ENCODE measurements around the gene RPUSD3.
"Not testable (repeated sequence)": the region's sequence is repeated elsewhere in the genome, so short reads cannot be mapped to it uniquely, and the experiment has no call there.

The RPUSD3 gene

DNA sequence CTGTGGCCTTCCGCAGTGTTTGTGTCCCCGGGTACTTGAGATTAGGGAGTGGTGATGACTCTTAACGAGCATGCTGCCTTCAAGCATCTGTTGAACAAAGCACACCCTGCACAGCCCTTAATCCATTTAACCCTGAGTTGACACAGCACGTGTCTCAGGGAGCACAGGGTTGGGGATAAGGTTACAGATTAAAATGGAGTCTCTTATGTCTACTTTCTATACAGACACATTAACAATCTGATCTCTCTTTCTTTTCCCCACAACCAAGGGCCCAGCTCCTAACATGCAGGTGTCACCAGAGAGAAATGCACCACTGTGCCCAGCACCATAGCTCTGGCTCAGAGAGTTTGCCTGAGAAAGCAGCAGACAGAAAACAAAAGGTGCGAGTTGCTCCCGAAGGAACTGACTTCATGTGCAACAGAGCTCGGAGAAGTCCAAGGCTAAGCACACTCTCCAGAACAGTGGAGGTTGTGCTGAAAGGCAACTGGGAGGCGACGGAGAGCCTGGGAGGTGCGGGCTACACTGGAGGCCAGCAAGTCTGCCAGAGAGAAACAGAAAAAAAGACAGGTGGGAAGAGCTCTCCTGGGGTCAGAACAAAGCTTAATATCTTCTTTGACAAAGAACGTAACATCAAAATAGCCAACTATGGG is 10.6 kb upstream of the RPUSD3 start:
- not testable (repeated sequence) for H3K27me3 Mint-ChIP-seq; H3K27ac Mint-ChIP-seq; H3K4me3 Mint-ChIP-seq; H3K36me3 Mint-ChIP-seq (ENCODE audit: low read depth); DNase-seq; ATAC-seq; H3K4me1 Mint-ChIP-seq; H3K9me3 Mint-ChIP-seq

DNA sequence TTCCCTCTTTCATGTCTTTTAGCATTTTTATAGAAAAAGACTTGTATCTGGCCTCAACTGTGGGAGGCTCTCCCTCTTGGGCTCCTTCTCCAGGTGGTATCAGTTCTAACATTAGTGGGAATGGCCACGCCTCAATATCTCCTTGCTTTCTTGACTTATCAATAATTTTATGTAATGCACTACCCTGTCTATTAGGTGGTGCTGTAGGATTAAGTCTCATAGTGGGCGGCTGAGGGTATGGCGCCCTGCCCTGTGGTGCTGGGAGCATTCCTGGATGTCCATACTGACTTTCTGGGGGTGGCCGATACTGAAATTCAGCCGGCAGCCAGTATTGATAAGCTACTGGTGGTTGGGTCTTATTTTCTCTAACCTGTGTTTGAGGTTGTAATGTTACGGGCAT is 8.7 kb upstream of the RPUSD3 start:
- Mint-ChIP-seq H3K27me3 (no peaks in the 10 kb centered on the region), H3K36me3 (ENCODE audit: low read depth) (no peaks in the 10 kb centered on the region), H3K27ac (no peak overlapping the region), H3K4me1 (no peaks in the 10 kb centered on the region), H3K4me3 (no peak overlapping the region), H3K9me3 (no peaks in the 10 kb centered on the region)
- DNase-seq: no peak
- no peak for ATAC-seq

DNA sequence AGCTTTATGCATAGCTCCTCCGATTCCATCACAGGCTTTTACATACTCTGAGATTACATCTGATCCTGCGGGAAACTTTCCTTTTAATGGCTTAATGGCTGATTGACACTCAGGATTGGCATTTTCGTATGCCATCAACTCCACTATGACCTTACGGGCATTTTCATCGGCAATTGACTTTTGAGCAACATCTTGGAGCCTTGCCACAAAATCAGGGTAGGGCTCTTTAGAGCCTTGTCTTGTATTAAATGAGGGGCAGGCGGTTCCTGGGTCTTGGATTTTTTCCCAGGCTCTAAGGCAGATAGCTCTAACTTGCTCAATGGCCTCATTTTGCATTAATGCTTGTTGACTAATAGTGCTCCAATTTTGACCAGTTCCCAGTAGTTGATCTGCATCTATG is 8.1 kb upstream of the RPUSD3 start:
- H3K4me1 Mint-ChIP-seq; H3K27ac Mint-ChIP-seq; H3K36me3 Mint-ChIP-seq (ENCODE audit: low read depth); ATAC-seq; H3K9me3 Mint-ChIP-seq; H3K4me3 Mint-ChIP-seq; H3K27me3 Mint-ChIP-seq; DNase-seq: not testable (repeated sequence)

DNA sequence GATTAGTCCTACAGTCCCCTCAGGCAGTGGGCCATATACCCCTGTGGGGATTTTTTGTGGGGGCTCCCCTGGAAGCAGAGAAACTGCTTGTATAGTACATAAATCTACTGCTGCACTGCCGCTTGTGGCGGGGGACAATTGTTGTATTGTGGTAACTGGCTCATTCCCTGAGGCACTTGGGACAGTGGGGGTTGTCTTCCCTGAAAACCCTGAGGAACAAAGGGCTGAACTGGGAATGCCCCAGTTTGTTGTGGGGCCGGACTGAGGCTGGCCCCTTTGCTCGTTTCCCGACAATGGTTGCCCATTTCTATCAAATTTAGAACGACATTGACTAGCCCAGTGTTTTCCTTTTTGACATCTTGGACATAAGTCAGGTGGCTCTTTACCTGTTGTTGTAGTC is 7.6 kb upstream of the RPUSD3 start:
- H3K9me3 Mint-ChIP-seq; H3K36me3 Mint-ChIP-seq (ENCODE audit: low read depth); DNase-seq; H3K27me3 Mint-ChIP-seq; H3K4me3 Mint-ChIP-seq; ATAC-seq; H3K4me1 Mint-ChIP-seq; H3K27ac Mint-ChIP-seq: not testable (repeated sequence)

DNA sequence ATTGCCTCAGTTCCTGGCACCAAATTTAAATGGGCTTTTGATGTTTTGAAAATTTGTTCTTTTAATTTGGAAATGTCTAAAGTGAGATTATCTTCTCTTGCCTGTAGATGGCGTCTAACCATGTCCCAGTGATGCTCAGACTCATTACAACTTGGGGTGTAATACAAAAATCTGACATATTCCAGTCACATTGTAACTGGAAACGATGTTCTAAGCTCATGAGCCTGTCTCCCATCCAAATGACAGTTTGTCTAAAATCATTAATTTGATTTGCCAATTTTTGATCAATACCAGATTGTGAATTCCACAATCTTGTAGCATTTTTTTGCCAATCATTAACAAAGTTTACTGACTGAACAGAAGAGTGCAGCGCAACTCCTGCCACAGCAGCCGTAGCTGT is 5.1 kb upstream of the RPUSD3 start:
- H3K36me3 Mint-ChIP-seq (ENCODE audit: low read depth); ATAC-seq; H3K27me3 Mint-ChIP-seq; H3K27ac Mint-ChIP-seq; DNase-seq; H3K4me3 Mint-ChIP-seq; H3K9me3 Mint-ChIP-seq: not testable (repeated sequence)
- H3K4me1 Mint-ChIP-seq: peaks cover 12% of the 10 kb centered on the region

DNA sequence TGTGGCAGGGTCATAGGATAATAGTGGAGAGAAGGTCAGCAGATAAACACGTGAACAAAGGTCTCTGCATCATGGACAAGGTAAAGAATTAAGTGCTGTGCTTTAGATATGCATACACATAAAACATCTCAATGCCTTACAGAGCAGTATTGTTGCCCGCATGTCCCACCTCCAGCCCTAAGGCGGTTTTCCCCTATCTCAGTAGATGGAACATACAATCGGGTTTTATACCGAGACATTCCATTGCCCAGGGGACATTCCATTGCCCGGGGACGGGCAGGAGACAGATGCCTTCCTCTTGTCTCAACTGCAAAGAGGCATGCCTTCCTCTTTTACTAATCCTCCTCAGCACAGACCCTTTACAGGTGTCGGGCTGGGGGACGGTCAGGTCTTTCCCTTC is 4.1 kb upstream of the RPUSD3 start:
- not testable (repeated sequence) for H3K27ac Mint-ChIP-seq; H3K9me3 Mint-ChIP-seq; DNase-seq; H3K4me3 Mint-ChIP-seq; H3K36me3 Mint-ChIP-seq (ENCODE audit: low read depth); ATAC-seq; H3K27me3 Mint-ChIP-seq
- H3K4me1 Mint-ChIP-seq: peaks cover 18% of the 10 kb centered on the region

DNA sequence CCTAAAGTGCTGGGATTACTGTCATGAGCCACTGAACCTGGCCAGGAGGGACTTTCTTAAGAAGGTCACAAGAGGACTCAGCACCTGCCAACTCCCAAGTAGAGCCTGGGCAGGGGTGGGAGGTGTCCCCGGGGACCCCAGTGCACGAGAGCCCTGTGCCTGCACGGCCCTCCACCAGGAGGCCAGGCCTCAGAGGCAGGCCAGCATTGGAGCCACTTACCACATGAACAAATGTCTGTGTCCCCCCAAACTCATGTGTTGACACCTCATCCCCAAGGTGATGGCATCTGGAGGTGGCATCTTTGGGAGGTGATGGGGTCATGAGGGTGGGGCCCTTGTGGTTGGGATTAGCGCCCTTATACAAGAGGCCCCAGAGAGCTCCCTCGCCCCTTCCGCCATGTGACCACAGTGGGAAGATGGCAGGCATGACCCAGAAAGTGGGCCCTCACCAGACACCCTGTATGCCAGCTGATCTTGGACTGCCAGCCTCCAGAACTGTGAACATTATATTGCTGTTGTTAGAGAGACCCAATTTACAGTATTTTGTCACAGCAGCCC is 3.2 kb upstream of the RPUSD3 start:
- peaks cover 25% of the 10 kb centered on the region for H3K4me1 Mint-ChIP-seq

DNA sequence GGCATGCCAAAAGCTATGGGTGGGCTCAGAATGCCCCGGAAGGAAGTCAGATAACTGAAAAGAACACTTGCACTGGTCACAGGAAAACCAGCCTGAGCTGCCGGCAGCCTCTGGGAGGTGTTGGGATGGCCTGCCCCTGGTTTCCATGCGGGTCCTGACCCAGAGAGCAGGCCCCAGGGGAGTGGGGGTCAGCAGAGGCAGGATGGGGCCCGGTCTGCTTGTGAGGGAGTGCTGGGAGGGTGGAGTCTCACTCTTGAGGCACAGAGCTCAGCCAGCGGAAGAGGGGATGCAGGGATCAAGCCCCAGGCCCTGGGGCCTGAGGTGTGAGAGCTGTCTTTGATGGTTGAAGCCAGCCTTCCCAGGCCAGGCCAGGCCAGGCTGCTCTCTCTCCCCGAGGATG is 2.4 kb upstream of the RPUSD3 start:
- H3K27me3 Mint-ChIP-seq: no peaks in the 10 kb centered on the region
- ATAC-seq (no peak), DNase-seq (no peak)
- no peak overlapping the region for H3K4me3 Mint-ChIP-seq
- peaks cover 12% of the 10 kb centered on the region for H3K36me3 Mint-ChIP-seq (ENCODE audit: low read depth)
- H3K27ac Mint-ChIP-seq: no peak overlapping the region
- no peaks in the 10 kb centered on the region for H3K9me3 Mint-ChIP-seq
- peaks cover 28% of the 10 kb centered on the region for H3K4me1 Mint-ChIP-seq

More for the DNA sequence above, 3.2 kb upstream of the RPUSD3 start:
- no peak overlapping the region for H3K27ac Mint-ChIP-seq
- no peak overlapping the region for H3K4me3 Mint-ChIP-seq
- no peaks in the 10 kb centered on the region for H3K27me3 Mint-ChIP-seq
- ATAC-seq (no peak), DNase-seq (no peak)
- peaks cover 5% of the 10 kb centered on the region for H3K36me3 Mint-ChIP-seq (ENCODE audit: low read depth)
- no peaks in the 10 kb centered on the region for H3K9me3 Mint-ChIP-seq

DNA sequence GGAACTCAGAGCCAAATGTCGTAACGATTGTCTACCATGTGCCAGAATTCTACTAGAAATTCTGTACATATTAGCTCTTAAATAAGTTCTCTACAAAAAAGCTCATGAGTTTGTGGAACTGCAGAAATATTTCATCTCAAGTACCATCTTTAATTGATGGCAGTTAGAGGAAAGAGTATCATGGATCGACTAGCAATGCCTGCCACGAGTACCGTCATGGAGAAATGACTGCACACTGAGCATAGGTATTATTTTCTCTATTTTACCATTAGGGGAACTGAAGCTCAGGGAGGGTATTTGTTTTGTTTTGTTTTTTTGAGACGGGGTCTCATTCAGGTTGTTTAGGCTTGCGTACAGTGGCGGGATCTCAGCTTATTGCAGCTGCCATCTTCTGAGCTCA is 2.8 kb downstream of the RPUSD3 start:
- Mint-ChIP-seq H3K4me3 (no peak overlapping the region), H3K36me3 (ENCODE audit: low read depth) (peaks cover 19% of the 10 kb centered on the region), H3K27ac (no peak overlapping the region), H3K4me1 (peaks cover 28% of the 10 kb centered on the region), H3K9me3 (no peaks in the 10 kb centered on the region), H3K27me3 (no peaks in the 10 kb centered on the region)
- ATAC-seq (no peak), DNase-seq (no peak)

DNA sequence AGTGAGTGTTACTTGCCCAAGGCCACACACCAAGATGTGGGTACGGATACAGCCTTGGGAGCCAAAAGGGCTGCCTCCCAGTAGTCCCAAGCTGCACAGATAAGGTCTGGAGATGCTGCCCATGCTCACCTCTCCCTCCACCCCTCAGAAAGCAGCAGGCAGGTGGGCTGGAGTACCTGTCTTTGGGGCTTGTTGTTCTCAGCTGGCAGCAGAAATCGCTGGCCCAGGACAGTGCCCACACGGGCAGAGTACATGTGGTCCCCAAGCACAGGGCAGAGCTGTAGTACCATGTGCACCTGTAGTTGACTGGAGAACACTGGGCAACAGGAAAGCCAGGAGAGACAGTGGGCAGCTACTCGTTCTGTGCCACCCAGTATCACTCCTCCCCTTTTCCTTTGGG is 5.0 kb downstream of the RPUSD3 start:
- Mint-ChIP-seq H3K27ac (no peak overlapping the region), H3K4me3 (no peak overlapping the region), H3K27me3 (no peaks in the 10 kb centered on the region), H3K4me1 (peaks cover 16% of the 10 kb centered on the region), H3K36me3 (ENCODE audit: low read depth) (peaks cover 28% of the 10 kb centered on the region), H3K9me3 (no peaks in the 10 kb centered on the region)
- DNase-seq (no peak), ATAC-seq (no peak)

DNA sequence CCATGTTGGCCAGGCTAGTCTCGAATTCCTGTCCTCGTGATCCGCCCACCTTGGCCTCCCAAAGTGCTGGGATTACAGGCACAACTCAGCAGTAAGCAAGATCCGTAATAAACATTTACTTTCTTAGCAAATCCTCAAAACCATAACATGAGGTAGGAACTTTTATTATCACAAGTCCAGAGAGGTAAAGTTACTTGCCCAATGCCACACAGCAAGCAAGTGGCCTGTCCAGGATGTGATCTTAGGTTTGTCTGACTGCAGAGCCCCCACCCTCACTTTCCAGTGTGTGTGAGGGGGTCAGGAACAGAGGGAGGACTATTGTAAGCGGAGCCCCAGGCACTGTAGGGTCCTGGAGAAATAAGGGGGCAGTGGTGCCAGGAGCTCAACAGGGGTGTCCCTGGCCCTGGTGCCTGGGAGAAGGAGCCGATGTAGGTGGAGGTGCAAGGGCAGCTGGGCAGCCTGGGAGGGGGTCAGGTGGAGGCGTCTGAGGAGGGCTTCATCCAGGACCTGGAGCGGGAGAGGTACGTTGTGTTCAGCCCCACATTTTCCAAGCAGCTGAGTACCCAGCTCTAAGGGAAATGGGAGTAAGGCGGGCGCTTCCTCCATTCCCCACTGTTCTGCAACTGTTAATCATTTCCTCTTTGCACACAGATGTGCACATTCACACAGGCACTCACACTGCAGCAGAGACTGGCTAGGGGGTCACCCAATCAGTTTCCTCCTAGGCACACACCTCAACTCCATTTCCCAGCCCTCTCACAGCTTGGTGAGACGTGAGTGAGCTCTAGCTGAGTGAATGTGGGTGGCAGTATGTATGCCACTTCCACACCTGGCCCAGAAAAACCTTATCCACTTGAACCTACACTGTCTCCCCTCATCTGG is 5.9 kb downstream of the RPUSD3 start:
- Mint-ChIP-seq H3K4me1 (peaks cover 11% of the 10 kb centered on the region), H3K27ac (no peak overlapping the region), H3K4me3 (no peak overlapping the region), H3K36me3 (ENCODE audit: low read depth) (peaks cover 32% of the 10 kb centered on the region), H3K9me3 (no peaks in the 10 kb centered on the region), H3K27me3 (no peaks in the 10 kb centered on the region)
- DNase-seq (no peak), ATAC-seq (no peak)

DNA sequence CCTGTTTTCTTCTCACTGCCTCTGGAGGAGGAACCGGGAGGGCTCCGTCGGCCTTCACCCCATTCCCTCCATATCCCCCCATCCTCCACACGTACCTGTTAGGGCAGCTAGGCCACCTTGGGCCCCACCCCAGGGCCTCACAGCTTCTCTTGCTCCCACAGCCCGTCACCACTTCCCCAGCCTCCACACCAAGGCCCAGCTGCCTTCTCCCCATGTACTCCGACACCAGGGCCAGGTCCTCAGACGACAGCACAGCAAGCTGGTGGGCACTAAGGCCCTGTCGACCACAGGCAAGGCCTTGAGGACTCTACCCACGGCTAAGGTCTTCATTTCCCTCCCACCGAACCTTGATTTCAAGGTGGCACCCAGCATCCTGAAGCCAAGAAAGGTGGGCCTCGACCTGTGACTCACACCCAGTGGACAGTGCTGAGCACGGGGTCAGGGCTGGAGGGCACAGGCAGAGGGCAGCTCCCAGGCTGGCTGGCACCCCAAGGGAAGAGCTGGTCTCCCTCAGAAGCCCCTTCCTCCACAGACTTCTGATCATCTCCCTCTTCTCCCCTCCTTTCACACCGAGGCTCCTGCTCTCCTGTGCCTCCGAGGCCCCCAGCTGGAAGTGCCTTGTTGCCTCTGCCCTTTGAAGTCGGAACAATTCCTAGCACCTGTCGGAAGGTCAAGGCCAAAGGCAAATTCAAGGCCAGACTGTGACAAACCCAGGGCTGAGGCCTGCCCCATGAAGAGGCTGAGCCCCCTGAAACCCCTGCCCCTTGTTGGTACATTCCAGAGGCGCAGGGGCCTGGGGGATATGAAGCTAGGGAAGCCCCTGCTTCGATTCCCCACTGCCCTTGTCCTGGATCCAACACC is 9.1 kb downstream of the RPUSD3 start:
- Mint-ChIP-seq H3K36me3 (ENCODE audit: low read depth) (peaks cover 28% of the 10 kb centered on the region), H3K27me3 (no peaks in the 10 kb centered on the region), H3K4me1 (peaks cover 2% of the 10 kb centered on the region), H3K27ac (no peak overlapping the region), H3K4me3 (no peak overlapping the region), H3K9me3 (no peaks in the 10 kb centered on the region)
- ATAC-seq (no peak), DNase-seq (no peak)

DNA sequence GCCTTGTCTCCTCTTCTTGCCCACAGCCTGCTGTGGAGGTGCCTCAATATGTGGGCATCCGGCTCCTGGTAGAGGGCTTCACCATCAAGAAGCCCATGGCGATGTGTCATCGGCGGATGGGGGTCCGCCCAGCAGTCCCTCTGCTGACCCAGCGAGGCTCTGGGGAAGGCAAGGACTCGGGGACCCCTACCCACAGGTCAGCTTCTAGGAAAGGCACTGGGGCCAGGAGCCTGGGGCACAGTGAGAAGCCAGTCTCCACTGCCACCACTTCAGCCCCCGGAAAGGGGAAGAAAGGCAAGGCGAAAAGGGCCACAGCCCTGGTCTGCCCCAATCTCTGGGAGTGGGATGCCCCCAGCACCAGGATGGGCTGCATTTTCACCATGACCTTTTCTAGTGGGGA is 10.7 kb downstream of the RPUSD3 start:
- DNase-seq: no peak

DNA sequence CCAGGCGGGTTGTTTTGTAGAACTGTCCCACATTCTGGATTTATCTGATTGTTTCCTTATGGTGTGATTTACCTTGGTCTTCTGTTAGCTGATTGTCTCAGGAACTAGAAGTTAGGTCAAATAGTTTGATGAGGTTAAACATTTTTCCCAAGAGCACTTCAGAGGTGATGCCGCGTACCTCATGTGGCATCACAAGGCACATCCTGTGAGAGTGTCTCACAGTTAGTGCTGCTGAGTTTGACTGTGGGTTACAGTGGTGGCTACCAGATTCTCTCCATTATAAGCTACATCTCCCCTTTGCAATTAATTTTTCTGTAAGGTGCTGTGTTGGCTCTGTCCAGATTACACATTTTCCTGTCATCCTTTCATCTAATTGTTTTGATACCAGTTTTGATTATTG is 12.6 kb downstream of the RPUSD3 start:
- H3K27ac Mint-ChIP-seq: no peak overlapping the region
- peaks cover 2% of the 10 kb centered on the region for H3K4me1 Mint-ChIP-seq
- peaks cover 26% of the 10 kb centered on the region for H3K36me3 Mint-ChIP-seq (ENCODE audit: low read depth)
- H3K4me3 Mint-ChIP-seq: no peak overlapping the region
- no peak for DNase-seq
- H3K27me3 Mint-ChIP-seq: no peaks in the 10 kb centered on the region
- H3K9me3 Mint-ChIP-seq: no peaks in the 10 kb centered on the region
- ATAC-seq: no peak

More for the DNA sequence above, 10.7 kb downstream of the RPUSD3 start:
- no peaks in the 10 kb centered on the region for H3K27me3 Mint-ChIP-seq
- peaks cover 29% of the 10 kb centered on the region for H3K36me3 Mint-ChIP-seq (ENCODE audit: low read depth)
- H3K4me1 Mint-ChIP-seq: peaks cover 2% of the 10 kb centered on the region
- no peak overlapping the region for H3K27ac Mint-ChIP-seq
- no peaks in the 10 kb centered on the region for H3K9me3 Mint-ChIP-seq
- no peak overlapping the region for H3K4me3 Mint-ChIP-seq
- ATAC-seq: no peak

Measured in activated naive CD8-positive, alpha-beta T cell treated with anti-CD3 and anti-CD28 coated beads, Interleukin-2, amount 50 U/mL, for 24 hours (primary cell).